HUES6 (cell line): Measurements from ENCODE around the gene SYNE2.
"Not testable (repeated sequence)": the region's sequence is repeated elsewhere in the genome, so short reads cannot be mapped to it uniquely, and the experiment has no call there.

Source experiments
- H3K27ac ChIP-seq: 2 replicates; pipeline ENCODE4 v1.7.0; 2013; ENCODE audit warnings: low read depth, mild to moderate bottlenecking, low read length, inconsistent platforms
- H3K27me3 ChIP-seq: 2 replicates; pipeline ENCODE4 v1.6.1; 2013; ENCODE audit warnings: low read length; ENCODE audit not compliant: control insufficient read depth, insufficient read depth
- H3K36me3 ChIP-seq: 2 replicates; pipeline ENCODE4 v1.6.1; 2013; ENCODE audit warnings: low read length; ENCODE audit not compliant: control insufficient read depth, insufficient read depth
- H3K4me1 ChIP-seq: 2 replicates; pipeline ENCODE4 v1.6.1; 2013; ENCODE audit warnings: low read length; ENCODE audit not compliant: control insufficient read depth, insufficient read depth
- H3K4me3 ChIP-seq: 2 replicates; pipeline ENCODE4 v1.5.1; 2013; ENCODE audit warnings: low read depth, low read length
- H3K9ac ChIP-seq: one replicate; pipeline ENCODE4 v1.6.1; 2013; ENCODE audit warnings: mild to moderate bottlenecking, low read length
- H3K9me3 ChIP-seq: 2 replicates; pipeline ENCODE4 v1.6.1; 2013; ENCODE audit warnings: low read depth, low read length; ENCODE audit not compliant: control insufficient read depth, insufficient read depth

Gene SYNE2, protein sequence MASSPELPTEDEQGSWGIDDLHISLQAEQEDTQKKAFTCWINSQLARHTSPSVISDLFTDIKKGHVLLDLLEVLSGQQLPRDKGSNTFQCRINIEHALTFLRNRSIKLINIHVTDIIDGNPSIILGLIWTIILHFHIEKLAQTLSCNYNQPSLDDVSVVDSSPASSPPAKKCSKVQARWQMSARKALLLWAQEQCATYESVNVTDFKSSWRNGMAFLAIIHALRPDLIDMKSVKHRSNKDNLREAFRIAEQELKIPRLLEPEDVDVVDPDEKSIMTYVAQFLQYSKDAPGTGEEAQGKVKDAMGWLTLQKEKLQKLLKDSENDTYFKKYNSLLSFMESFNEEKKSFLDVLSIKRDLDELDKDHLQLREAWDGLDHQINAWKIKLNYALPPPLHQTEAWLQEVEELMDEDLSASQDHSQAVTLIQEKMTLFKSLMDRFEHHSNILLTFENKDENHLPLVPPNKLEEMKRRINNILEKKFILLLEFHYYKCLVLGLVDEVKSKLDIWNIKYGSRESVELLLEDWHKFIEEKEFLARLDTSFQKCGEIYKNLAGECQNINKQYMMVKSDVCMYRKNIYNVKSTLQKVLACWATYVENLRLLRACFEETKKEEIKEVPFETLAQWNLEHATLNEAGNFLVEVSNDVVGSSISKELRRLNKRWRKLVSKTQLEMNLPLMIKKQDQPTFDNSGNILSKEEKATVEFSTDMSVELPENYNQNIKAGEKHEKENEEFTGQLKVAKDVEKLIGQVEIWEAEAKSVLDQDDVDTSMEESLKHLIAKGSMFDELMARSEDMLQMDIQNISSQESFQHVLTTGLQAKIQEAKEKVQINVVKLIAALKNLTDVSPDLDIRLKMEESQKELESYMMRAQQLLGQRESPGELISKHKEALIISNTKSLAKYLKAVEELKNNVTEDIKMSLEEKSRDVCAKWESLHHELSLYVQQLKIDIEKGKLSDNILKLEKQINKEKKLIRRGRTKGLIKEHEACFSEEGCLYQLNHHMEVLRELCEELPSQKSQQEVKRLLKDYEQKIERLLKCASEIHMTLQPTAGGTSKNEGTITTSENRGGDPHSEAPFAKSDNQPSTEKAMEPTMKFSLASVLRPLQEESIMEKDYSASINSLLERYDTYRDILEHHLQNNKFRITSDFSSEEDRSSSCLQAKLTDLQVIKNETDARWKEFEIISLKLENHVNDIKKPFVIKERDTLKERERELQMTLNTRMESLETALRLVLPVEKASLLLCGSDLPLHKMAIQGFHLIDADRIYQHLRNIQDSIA (N-terminal part only)

GRCh38 chr14:63852817-63853731 lies at the start of gene SYNE2:
SYNE2 (plus strand) TSS chr14:63853004; CDS start chr14:63909149, 56,145 bp downstream.
- Histone ChIP-seq H3K9ac (peak within 1 kb of the TSS; percentile 55), H3K4me3 (peak within 1 kb of the TSS; percentile 79), H3K4me1 (peaks cover 13% of the 10 kb centered on the region), H3K9me3 (no peaks in the 10 kb centered on the region), H3K36me3 (no peaks in the 10 kb centered on the region), H3K27me3 (peaks cover 4% of the 10 kb centered on the region), H3K27ac (no peak within 1 kb of the TSS)

DNA sequence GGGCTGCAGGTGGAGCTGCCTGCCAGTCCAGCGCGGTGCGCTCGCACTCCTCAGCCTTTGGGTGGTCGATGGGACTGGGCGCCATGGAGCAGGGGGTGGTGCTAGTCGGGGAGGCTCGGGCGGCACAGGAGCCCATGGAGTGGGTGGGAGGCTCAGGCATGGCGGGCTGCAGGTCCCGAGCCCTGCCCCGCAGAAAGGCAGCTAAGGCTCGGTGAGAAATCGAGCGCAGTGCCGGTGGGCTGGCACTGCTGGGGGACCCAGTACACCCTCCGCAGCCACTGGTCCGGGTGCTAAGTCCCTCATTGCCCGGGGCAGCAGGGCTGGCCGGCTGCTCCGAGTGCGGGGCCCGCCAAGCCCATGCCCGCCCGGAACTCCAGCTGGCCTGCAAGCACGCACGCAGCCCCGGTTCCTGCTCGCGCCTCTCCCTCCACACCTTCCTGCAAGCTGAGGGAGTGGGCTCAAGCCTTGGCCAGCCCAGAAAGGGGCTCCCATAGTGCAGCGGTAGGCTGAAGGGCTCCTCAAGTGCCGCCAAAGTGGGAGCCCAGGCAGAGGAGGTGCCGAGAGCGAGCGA lies 49.5 kb upstream of the SYNE2 start:
- H3K4me3 ChIP-seq, H3K4me1 ChIP-seq, H3K36me3 ChIP-seq, H3K9ac ChIP-seq, H3K27me3 ChIP-seq, H3K27ac ChIP-seq, H3K9me3 ChIP-seq: not testable (repeated sequence)

DNA sequence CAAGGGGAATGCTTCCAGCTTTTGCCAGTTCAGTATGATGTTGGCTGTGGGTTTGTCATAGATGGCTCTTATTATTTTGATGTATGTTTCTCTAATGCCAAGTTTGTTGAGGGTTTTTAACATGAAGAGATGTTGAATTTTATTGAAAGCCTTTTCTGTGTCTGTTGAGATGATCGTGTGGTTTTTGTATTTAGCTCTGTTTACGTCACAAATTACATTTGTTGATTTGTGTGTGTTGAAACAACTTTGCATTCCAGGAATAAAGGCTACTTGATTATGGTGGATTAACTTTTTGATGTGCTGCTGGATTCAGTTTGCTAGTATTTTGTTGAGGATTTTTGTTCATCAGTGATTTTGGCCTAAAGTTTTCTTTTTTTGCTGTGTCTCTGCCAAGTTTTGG lies 46.7 kb upstream of the SYNE2 start:
- not testable (repeated sequence) for H3K36me3 ChIP-seq, H3K9ac ChIP-seq, H3K9me3 ChIP-seq

GRCh38 chr14:63811692-63812091 lies 41.1 kb upstream of the SYNE2 start:
- not testable (repeated sequence) for H3K36me3 ChIP-seq, H3K27me3 ChIP-seq, H3K4me1 ChIP-seq, H3K9ac ChIP-seq, H3K4me3 ChIP-seq, H3K27ac ChIP-seq
- H3K9me3 ChIP-seq = peaks cover 19% of the 10 kb centered on the region

More for the DNA sequence above, 46.7 kb upstream of the SYNE2 start:
- H3K4me3 ChIP-seq, H3K27ac ChIP-seq, H3K4me1 ChIP-seq, H3K27me3 ChIP-seq: not testable (repeated sequence)

- Histone ChIP-seq H3K4me1 (no peaks in the 10 kb centered on the region), H3K9me3 (no peaks in the 10 kb centered on the region), H3K9ac (no peak overlapping the region), H3K4me3 (no peak overlapping the region), H3K27ac (no peak overlapping the region), H3K36me3 (no peaks in the 10 kb centered on the region), H3K27me3 (no peaks in the 10 kb centered on the region)
Measured at GRCh38 chr14:63833728-63834127, 19.1 kb upstream of the SYNE2 start.

- no peaks in the 10 kb centered on the region for H3K27me3 ChIP-seq
- H3K4me1 ChIP-seq = no peaks in the 10 kb centered on the region
- H3K9ac ChIP-seq = no peak overlapping the region
- H3K9me3 ChIP-seq = peaks cover 10% of the 10 kb centered on the region
- H3K36me3 ChIP-seq = no peaks in the 10 kb centered on the region
- no peak overlapping the region for H3K27ac ChIP-seq
- H3K4me3 ChIP-seq = no peak overlapping the region
Measured at GRCh38 chr14:63840981-63841380, 11.8 kb upstream of the SYNE2 start.

DNA sequence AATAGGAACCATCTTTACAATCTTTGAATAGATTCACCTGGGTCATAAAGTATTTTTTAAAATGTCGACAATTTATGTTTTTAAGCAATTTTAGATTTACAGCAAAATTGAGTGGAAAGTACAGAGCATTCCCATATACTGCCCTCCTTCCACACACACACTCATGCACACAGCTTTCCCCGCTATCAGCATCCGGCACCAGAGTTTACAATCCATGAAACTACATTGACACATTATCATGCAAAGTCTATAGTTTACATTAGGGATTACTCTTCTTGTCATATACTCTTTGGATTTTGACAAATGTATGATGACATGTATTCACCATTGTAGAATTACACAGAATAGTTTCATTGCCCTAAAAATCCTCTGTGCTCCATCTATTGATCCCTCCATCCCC lies 9.0 kb upstream of the SYNE2 start:
- no peak overlapping the region for H3K9ac ChIP-seq
- H3K4me1 ChIP-seq = no peaks in the 10 kb centered on the region
- H3K27ac ChIP-seq = no peak overlapping the region
- H3K27me3 ChIP-seq = no peaks in the 10 kb centered on the region
- peaks cover 10% of the 10 kb centered on the region for H3K9me3 ChIP-seq
- H3K36me3 ChIP-seq = no peaks in the 10 kb centered on the region
- no peak overlapping the region for H3K4me3 ChIP-seq

DNA sequence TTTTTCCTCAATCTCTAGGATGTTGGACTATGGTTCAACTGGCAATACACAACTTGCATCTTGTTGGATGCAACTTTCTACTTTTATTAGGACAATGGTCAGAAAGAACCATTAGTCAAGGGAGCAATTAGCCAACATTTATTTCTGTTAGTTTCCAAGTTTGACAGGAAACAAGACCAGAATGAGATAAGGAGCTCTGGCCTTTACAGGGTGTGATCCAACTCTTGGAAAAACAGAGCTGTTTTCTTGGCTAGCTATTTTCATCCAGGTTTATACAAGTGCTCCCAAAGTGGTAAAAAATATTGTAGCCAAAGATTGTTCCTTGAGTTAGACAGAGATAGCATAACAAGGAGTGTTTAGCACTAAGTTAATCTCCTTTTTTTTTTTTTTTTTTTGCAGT lies 3.9 kb upstream of the SYNE2 start:
- no peaks in the 10 kb centered on the region for H3K9me3 ChIP-seq
- no peaks in the 10 kb centered on the region for H3K36me3 ChIP-seq
- no peak overlapping the region for H3K9ac ChIP-seq
- H3K27ac ChIP-seq = no peak overlapping the region
- no peaks in the 10 kb centered on the region for H3K4me1 ChIP-seq
- peaks cover 4% of the 10 kb centered on the region for H3K27me3 ChIP-seq
- no peak overlapping the region for H3K4me3 ChIP-seq

GRCh38 chr14:63852271-63852816 lies 460 bp upstream of the SYNE2 start:
- H3K27ac ChIP-seq = no peak overlapping the region
- peak overlapping the region; percentile 55 for H3K9ac ChIP-seq
- peak overlapping the region; percentile 79 for H3K4me3 ChIP-seq

More at GRCh38 chr14:63852271-63852816, 460 bp upstream of the SYNE2 start:
- H3K9me3 ChIP-seq = no peaks in the 10 kb centered on the region
- peaks cover 10% of the 10 kb centered on the region for H3K4me1 ChIP-seq
- no peaks in the 10 kb centered on the region for H3K36me3 ChIP-seq
- H3K27me3 ChIP-seq = peaks cover 4% of the 10 kb centered on the region
